Nephron (organoid): ENCODE measurements around the gene CSNK1E.

ENCODE experiments used
- H3K27ac Mint-ChIP-seq, 3 experiments: 2 replicates each; pipeline ENCODE4 v1.8.0; 2020; ENCODE audit warnings: mixed read lengths in 3 of 3, mild to moderate bottlenecking in 2 of 3, moderate library complexity in 1 of 3
- H3K27me3 Mint-ChIP-seq: 2 replicates; pipeline ENCODE4 v1.8.0; 2021; ENCODE audit warnings: low read depth, mild to moderate bottlenecking, moderate library complexity, mixed read lengths
- H3K36me3 Mint-ChIP-seq: 2 replicates; pipeline ENCODE4 v1.8.0; 2020; ENCODE audit warnings: low read depth, mixed read lengths
- H3K4me1 Mint-ChIP-seq: 2 replicates; pipeline ENCODE4 v1.8.0; 2020; ENCODE audit warnings: mixed read lengths
- H3K4me3 Mint-ChIP-seq, 3 experiments: 2 replicates each; pipeline ENCODE4 v1.8.0; 2020; ENCODE audit warnings: mild to moderate bottlenecking in 3 of 3, mixed read lengths in 3 of 3, moderate library complexity in 2 of 3
- H3K9me3 Mint-ChIP-seq: 2 replicates; pipeline ENCODE4 v1.8.0; 2020; ENCODE audit warnings: mixed read lengths
- CTCF ChIP-seq, 3 experiments: fragments of 200-600 bp; sonication (generic); IDR thresholded peaks; one replicate each; pipeline ENCODE4 v1.5.0; 2021; ENCODE audit warnings: antibody characterized with exemption in 3 of 3; ENCODE audit not compliant: unreplicated experiment in 3 of 3

CSNK1E gene

GRCh38 chr22:38298312-38299005 lies 18.8 kb downstream of the CSNK1E start:
- Mint-ChIP-seq H3K36me3 (peaks cover 55% of the 10 kb centered on the region), H3K4me3 (no peak overlapping the region)
- TF ChIP-seq CTCF (IDR thresholded peaks at IDR 0.05; ENCODE audit: unreplicated experiment in 3 of 3) = peak in 2 of 3 experiments; percentile 16 to 31

GRCh38 chr22:38296372-38296771 lies 20.9 kb downstream of the CSNK1E start:
- no peak overlapping the region for H3K4me3 Mint-ChIP-seq
- peaks cover 53% of the 10 kb centered on the region for H3K36me3 Mint-ChIP-seq
- H3K27me3 Mint-ChIP-seq = no peaks in the 10 kb centered on the region
- H3K4me1 Mint-ChIP-seq = no peaks in the 10 kb centered on the region
- no peak overlapping the region for H3K27ac Mint-ChIP-seq
- H3K9me3 Mint-ChIP-seq = no peaks in the 10 kb centered on the region
- TF ChIP-seq CTCF (IDR thresholded peaks at IDR 0.05; ENCODE audit: unreplicated experiment in 3 of 3) = no peak

More at GRCh38 chr22:38298312-38299005, 18.8 kb downstream of the CSNK1E start:
- no peaks in the 10 kb centered on the region for H3K27me3 Mint-ChIP-seq
- no peaks in the 10 kb centered on the region for H3K4me1 Mint-ChIP-seq
- no peak overlapping the region for H3K27ac Mint-ChIP-seq
- H3K9me3 Mint-ChIP-seq = no peaks in the 10 kb centered on the region

GRCh38 chr22:38295863-38296262 lies 21.4 kb downstream of the CSNK1E start:
- Mint-ChIP-seq H3K36me3 (peaks cover 53% of the 10 kb centered on the region), H3K4me3 (no peak overlapping the region), H3K27me3 (no peaks in the 10 kb centered on the region), H3K27ac (no peak overlapping the region), H3K9me3 (no peaks in the 10 kb centered on the region), H3K4me1 (no peaks in the 10 kb centered on the region)
- TF ChIP-seq CTCF (IDR thresholded peaks at IDR 0.05; ENCODE audit: unreplicated experiment in 3 of 3) = no peak

GRCh38 chr22:38295339-38295738 lies 21.9 kb downstream of the CSNK1E start:
- H3K9me3 Mint-ChIP-seq = no peaks in the 10 kb centered on the region
- H3K36me3 Mint-ChIP-seq = peaks cover 50% of the 10 kb centered on the region
- no peak for TF ChIP-seq CTCF (IDR thresholded peaks at IDR 0.05; ENCODE audit: unreplicated experiment in 3 of 3)
- H3K4me3 Mint-ChIP-seq = no peak overlapping the region
- no peaks in the 10 kb centered on the region for H3K4me1 Mint-ChIP-seq
- no peaks in the 10 kb centered on the region for H3K27me3 Mint-ChIP-seq
- no peak overlapping the region for H3K27ac Mint-ChIP-seq

- H3K4me3 Mint-ChIP-seq = no peak overlapping the region
- H3K4me1 Mint-ChIP-seq = no peaks in the 10 kb centered on the region
- peaks cover 47% of the 10 kb centered on the region for H3K36me3 Mint-ChIP-seq
- no peaks in the 10 kb centered on the region for H3K27me3 Mint-ChIP-seq
- no peak for TF ChIP-seq CTCF (IDR thresholded peaks at IDR 0.05; ENCODE audit: unreplicated experiment in 3 of 3)
- no peaks in the 10 kb centered on the region for H3K9me3 Mint-ChIP-seq
- no peak overlapping the region for H3K27ac Mint-ChIP-seq
Measured at GRCh38 chr22:38294193-38294592, 23.0 kb downstream of the CSNK1E start.

- Mint-ChIP-seq H3K27ac (peak overlapping the region in 2 of 3 experiments; percentile 39 to 65), H3K4me3 (no peak overlapping the region), H3K36me3 (peaks cover 43% of the 10 kb centered on the region), H3K9me3 (no peaks in the 10 kb centered on the region), H3K27me3 (no peaks in the 10 kb centered on the region), H3K4me1 (no peaks in the 10 kb centered on the region)
- TF ChIP-seq CTCF (IDR thresholded peaks at IDR 0.05; ENCODE audit: unreplicated experiment in 3 of 3) = no peak
Measured at GRCh38 chr22:38292694-38293093, 24.5 kb downstream of the CSNK1E start.
